HEK293T (cell line): ENCODE measurements around the gene PCDHGB6.

Source experiments
- ARNT ChIP-seq: fragments of 450-650 bp; IDR thresholded peaks from 2 replicates; pipeline ENCODE4 v1.6.1; 2017; ENCODE audit warnings: mild to moderate bottlenecking
- BHLHE40 ChIP-seq: fragments of 450-650 bp; IDR thresholded peaks from 2 replicates; pipeline ENCODE4 v1.6.1; 2016; ENCODE audit warnings: mild to moderate bottlenecking, moderate library complexity, borderline replicate concordance
- ELF4 ChIP-seq: fragments of 450-650 bp; IDR thresholded peaks from 2 replicates; pipeline ENCODE4 v1.6.1; 2017; ENCODE audit warnings: antibody characterized with exemption
- FOXA1 ChIP-seq: fragments of 450-650 bp; IDR thresholded peaks from 2 replicates; pipeline ENCODE4 v1.6.1; 2016; ENCODE audit warnings: mild to moderate bottlenecking
- FOXK2 ChIP-seq: fragments of 450-650 bp; IDR thresholded peaks from 2 replicates; pipeline ENCODE4 v1.6.1; 2016; ENCODE audit warnings: mild to moderate bottlenecking
- FOXM1 ChIP-seq: fragments of 450-650 bp; IDR thresholded peaks from 2 replicates; pipeline ENCODE4 v1.6.1; 2017; ENCODE audit warnings: mild to moderate bottlenecking, borderline replicate concordance
- HDGF ChIP-seq: fragments of 450-650 bp; IDR thresholded peaks from 2 replicates; pipeline ENCODE4 v1.6.1; 2017; ENCODE audit warnings: antibody characterized with exemption, borderline replicate concordance
- NFRKB ChIP-seq: fragments of 450-650 bp; IDR thresholded peaks from 2 replicates; pipeline ENCODE4 v1.6.1; 2016; ENCODE audit warnings: mild to moderate bottlenecking, moderate library complexity
- PKNOX1 ChIP-seq: fragments of 450-650 bp; IDR thresholded peaks from 2 replicates; pipeline ENCODE4 v1.6.1; 2016
- SP1 ChIP-seq: fragments of 450-650 bp; IDR thresholded peaks from 2 replicates; pipeline ENCODE4 v1.6.1; 2017
- SUZ12 ChIP-seq: fragments of 450-650 bp; IDR thresholded peaks from 2 replicates; pipeline ENCODE4 v1.6.1; 2016; ENCODE audit warnings: mild to moderate bottlenecking
- TARDBP ChIP-seq: fragments of 450-650 bp; IDR thresholded peaks from 2 replicates; pipeline ENCODE4 v1.6.1; 2016
- ZNF384 ChIP-seq: fragments of 450-650 bp; IDR thresholded peaks from 2 replicates; pipeline ENCODE4 v1.6.1; 2016

GRCh38 chr5:141359790-141360426, 47.9 kb upstream of the PCDHGB6 start, which contains the start of gene PCDHGB2:
- TF ChIP-seq SP1 (no peak), PKNOX1 (no peak), ARNT (no peak), NFRKB (no peak), FOXK2 (no peak), FOXM1 (no peak), SUZ12 (no peak), BHLHE40 (no peak), HDGF (no peak), TARDBP (no peak), ELF4 (no peak), ZNF384 (no peak), FOXA1 (no peak)
